H1 (cell line): ENCODE data around the gene STRIP2. TPM values are rescaled to one million over a fixed set of nuclear protein-coding genes. Genes with fewer than 3 reads are reported as not detected.

Source experiments
- CTCF ChIA-PET: fragments of 300-600 bp; sonication (Branson Sonifier 250); formaldehyde crosslinking; loops from one replicate; lab custom pipeline; 2021; ENCODE audit not compliant: partially characterized antibody; lab: Charles Lee
- POLR2A ChIA-PET: fragments of 300-600 bp; sonication (Branson Sonifier 250); formaldehyde crosslinking; loops from one replicate; lab custom pipeline; 2021; ENCODE audit warnings: inconsistent platforms; ENCODE audit not compliant: partially characterized antibody; lab: Charles Lee
- DNase-seq, 2 experiments: peaks; one replicate each; pipeline versions ENCODE4 v3.0.0 to v3.0.0-alpha.2; 2010 to 2022; ENCODE audit warnings: low spot score in 2 of 2, low read depth in 1 of 2, mixed read lengths in 1 of 2
- FAIRE-seq: peaks from 2 replicates; lab custom pipeline; 2011; peaks lifted over from hg19 to GRCh38; lab: Jason Lieb, UNC
- H2AFZ ChIP-seq: 2 replicates; pipeline ENCODE4 v1.8.1; 2012; ENCODE audit warnings: low read length, inconsistent platforms
- H2AK5ac ChIP-seq: 2 replicates; pipeline ENCODE4 v1.6.1; 2013; ENCODE audit warnings: low read depth, low read length
- H2BK120ac ChIP-seq: replicated peaks from 2 replicates; pipeline ENCODE3; 2013; ENCODE audit warnings: low read depth, low read length, inconsistent platforms
- H2BK12ac ChIP-seq: 2 replicates; pipeline ENCODE4 v1.6.1; 2013; ENCODE audit warnings: low read depth, low read length
- H2BK15ac ChIP-seq: 2 replicates; pipeline ENCODE4 v1.6.1; 2013; ENCODE audit warnings: low read length
- H2BK20ac ChIP-seq: 2 replicates; pipeline ENCODE4 v1.6.1; 2013; ENCODE audit warnings: low read length
- H2BK5ac ChIP-seq: 2 replicates; pipeline ENCODE4 v1.6.1; 2013; ENCODE audit warnings: low read depth, low read length
- H3K14ac ChIP-seq: 2 replicates; pipeline ENCODE4 v1.6.1; 2013; ENCODE audit warnings: inconsistent platforms; ENCODE audit not compliant: insufficient read length
- H3K18ac ChIP-seq: 2 replicates; pipeline ENCODE4 v1.6.1; 2013; ENCODE audit warnings: low read length; ENCODE audit errors: extremely low read depth
- H3K23ac ChIP-seq: 2 replicates; pipeline ENCODE4 v1.6.1; 2013; ENCODE audit warnings: inconsistent platforms; ENCODE audit not compliant: insufficient read length
- H3K23me2 ChIP-seq: 2 replicates; pipeline ENCODE4 v1.6.1; 2013; ENCODE audit warnings: low read depth, low read length
- H3K27ac ChIP-seq: 2 replicates; pipeline ENCODE4 v1.6.1; 2011; ENCODE audit warnings: low read depth, low read length, inconsistent platforms
- H3K27me3 ChIP-seq, 4 experiments: replicated peaks in 1 of 4; 1 replicate in 1 of 4; 2 replicates in 3 of 4; pipeline versions ENCODE4 v1.6.1 to v1.8.1; 2011 to 2013; ENCODE audit warnings: low read length in 3 of 4, mild to moderate bottlenecking in 3 of 4, inconsistent platforms in 2 of 4, mixed read lengths in 2 of 4, moderate library complexity in 1 of 4; ENCODE audit not compliant: control insufficient read depth in 3 of 4, insufficient read depth in 3 of 4; ENCODE audit errors: extremely low read depth in 1 of 4
- H3K36me3 ChIP-seq, 4 experiments: 2 replicates each; pipeline versions ENCODE4 v1.6.1 to v1.8.1; 2011 to 2013; ENCODE audit warnings: mild to moderate bottlenecking in 4 of 4, low read length in 3 of 4, moderate library complexity in 2 of 4, control low read depth in 1 of 4, inconsistent platforms in 1 of 4; ENCODE audit not compliant: insufficient read depth in 4 of 4, control insufficient read depth in 2 of 4
- H3K4ac ChIP-seq: replicated peaks from 2 replicates; pipeline ENCODE3; 2013; ENCODE audit warnings: low read length, low read depth, mixed read lengths, inconsistent platforms; ENCODE audit not compliant: insufficient read length
- H3K4me1 ChIP-seq, 4 experiments: replicated peaks in 1 of 4; 1 replicate in 1 of 4; 2 replicates in 3 of 4; pipeline versions ENCODE4 v1.6.1 to v1.8.1; 2011 to 2013; ENCODE audit warnings: low read length in 3 of 4, inconsistent platforms in 2 of 4, mixed read lengths in 1 of 4; ENCODE audit not compliant: insufficient read depth in 4 of 4, control insufficient read depth in 3 of 4
- H3K4me2 ChIP-seq, 2 experiments: 2 replicates each; pipeline versions ENCODE4 v1.6.1 to v1.8.1; 2011 to 2013; ENCODE audit warnings: low read depth in 2 of 2, low read length in 2 of 2, control low read depth in 1 of 2, inconsistent platforms in 1 of 2, mild to moderate bottlenecking in 1 of 2; ENCODE audit not compliant: insufficient read depth in 1 of 2
- H3K4me3 ChIP-seq, 4 experiments: fragments of 200-600, 300-600 bp in 1 of 4; sonication (generic), shearing (Covaris generic), sonication (Bioruptor Twin) in 1 of 4; 2 replicates each; pipeline versions ENCODE4 v1.5.1 to v1.8.1; 2011 to 2016; ENCODE audit warnings: low read length in 4 of 4, low read depth in 3 of 4, control low read depth in 2 of 4, inconsistent platforms in 2 of 4, mild to moderate bottlenecking in 2 of 4, mixed read lengths in 1 of 4, moderate library complexity in 1 of 4; ENCODE audit not compliant: insufficient read depth in 2 of 4; ENCODE audit errors: extremely low read depth in 1 of 4
- H3K56ac ChIP-seq: replicated peaks from 2 replicates; pipeline ENCODE3; 2013; ENCODE audit warnings: low read depth, mild to moderate bottlenecking, mixed read lengths, low read length, inconsistent platforms; ENCODE audit not compliant: insufficient read length
- H3K79me1 ChIP-seq: 2 replicates; pipeline ENCODE4 v1.6.1; 2013; ENCODE audit warnings: low read depth, low read length, control low read depth
- H3K79me2 ChIP-seq, 2 experiments: 2 replicates each; pipeline versions ENCODE4 v1.6.1 to v1.8.1; 2012 to 2013; ENCODE audit warnings: low read length in 2 of 2, mild to moderate bottlenecking in 2 of 2, inconsistent platforms in 1 of 2; ENCODE audit not compliant: insufficient read depth in 2 of 2, control insufficient read depth in 1 of 2
- H3K9ac ChIP-seq, 4 experiments: replicated peaks in 1 of 4; 1 replicate in 1 of 4; 2 replicates in 3 of 4; pipeline versions ENCODE4 v1.6.1 to v1.8.1; 2011 to 2013; ENCODE audit warnings: low read depth in 3 of 4, low read length in 3 of 4, control low read depth in 2 of 4, mild to moderate bottlenecking in 2 of 4, moderate library complexity in 2 of 4, inconsistent platforms in 1 of 4; ENCODE audit errors: extremely low read depth in 1 of 4
- H3K9me3 ChIP-seq, 2 experiments: 2 replicates each; pipeline versions ENCODE4 v1.6.1 to v1.8.1; 2012 to 2013; ENCODE audit warnings: mild to moderate bottlenecking in 2 of 2, moderate library complexity in 2 of 2, control low read depth in 1 of 2, inconsistent platforms in 1 of 2, low read depth in 1 of 2, low read length in 1 of 2, mixed read lengths in 1 of 2; ENCODE audit not compliant: insufficient read depth in 2 of 2
- H4K20me1 ChIP-seq, 2 experiments: replicated peaks in 1 of 2; 2 replicates each; pipeline versions ENCODE3 to v1.8.1; 2011 to 2013; ENCODE audit warnings: inconsistent platforms in 2 of 2, low read length in 2 of 2, mild to moderate bottlenecking in 1 of 2; ENCODE audit not compliant: insufficient read depth in 2 of 2, control insufficient read depth in 1 of 2
- H4K5ac ChIP-seq: 2 replicates; pipeline ENCODE4 v1.6.1; 2013; ENCODE audit warnings: low read length, low read depth, mixed read lengths, inconsistent platforms; ENCODE audit not compliant: insufficient read length
- H4K8ac ChIP-seq: 2 replicates; pipeline ENCODE4 v1.8.0; 2013; ENCODE audit warnings: mild to moderate bottlenecking, moderate library complexity, low read length, inconsistent platforms; ENCODE audit not compliant: insufficient read depth; ENCODE audit errors: extremely low read depth
- H4K91ac ChIP-seq: replicated peaks from 2 replicates; pipeline ENCODE3; 2013; ENCODE audit warnings: low read length, mixed read lengths, inconsistent platforms; ENCODE audit not compliant: insufficient read length
- BACH1 ChIP-seq: IDR thresholded peaks from 2 replicates; pipeline ENCODE4 v1.6.1; 2012; ENCODE audit warnings: low read length, improper control_type of control experiment
- CTCF ChIP-seq, 3 experiments: IDR thresholded peaks; 1 replicate in 2 of 3; 2 replicates in 1 of 3; pipeline versions ENCODE4 v1.5.1 to v1.6.1; 2011; ENCODE audit warnings: low read length in 3 of 3, mild to moderate bottlenecking in 3 of 3, inconsistent platforms in 2 of 3, low read depth in 1 of 3, moderate library complexity in 1 of 3; ENCODE audit not compliant: insufficient read depth in 1 of 3; ENCODE audit errors: control extremely low read depth in 1 of 3
- KDM5A ChIP-seq: fragments of 200-600 bp; IDR thresholded peaks from 2 replicates; pipeline ENCODE4 v1.7.1; 2012; ENCODE audit warnings: mild to moderate bottlenecking, low read length, inconsistent platforms, mixed read lengths
- RAD21 ChIP-seq, 2 experiments: IDR thresholded peaks in 1 of 2; conservative IDR thresholded peaks in 1 of 2; 2 replicates each; pipeline ENCODE4 v1.6.1; 2011; ENCODE audit warnings: low read depth in 2 of 2, low read length in 2 of 2, improper control_type of control experiment in 1 of 2, inconsistent platforms in 1 of 2, mild to moderate bottlenecking in 1 of 2, moderate library complexity in 1 of 2
- WGBS, 2 experiments: shearing (Covaris generic) in 1 of 2; methylation state at CpG; one replicate each; pipeline versions ENCODE4 v1.1.6 to v1.1.7; 2013 to 2015; ENCODE audit warnings: low lambda C conversion rate in 2 of 2, mixed read lengths in 2 of 2, inconsistent platforms in 1 of 2, low coverage in 1 of 2, missing lambda C conversion rate in 1 of 2; ENCODE audit not compliant: insufficient replicate concordance in 2 of 2, insufficient coverage in 1 of 2, insufficient read length in 1 of 2; ENCODE audit errors: extremely low coverage in 1 of 2, missing lambda C conversion rate in 1 of 2; 5-methylcytosine and 5-hydroxymethylcytosine counted together
- polyA plus RNA-seq, 7 experiments: library from polyadenylated mRNA; depleted of rRNA in 3 of 7; stranded (reverse) in 5 of 7; unstranded in 2 of 7; fragments of >200 nt in 5 of 7; fragments of 200-250 nt in 2 of 7; gene quantifications; 1 replicate in 5 of 7; 2 replicates in 1 of 7; 4 replicates in 1 of 7; pipeline versions ENCODE4 v1.2.1 to v1.2.3, GENCODE V29; 2011 to 2013; ENCODE audit warnings: missing spikeins in 2 of 7, mixed read lengths in 2 of 7
- total RNA-seq: library from RNA; stranded (reverse); fragmentation: NEBNext Ultra II Directional; extraction: Animal tissue kit (Norgen Biotek cat#: 25700); gene quantifications from 2 replicates; pipeline ENCODE4 v1.2.1, GENCODE V29; 2021

Gene STRIP2
- total and polyA plus RNA-seq, 2 of the 8 experiments (the other 6 are each of a cell fraction or from before 2014, with no cell fraction given), result 5.3 to 8.2 TPM

DNA sequence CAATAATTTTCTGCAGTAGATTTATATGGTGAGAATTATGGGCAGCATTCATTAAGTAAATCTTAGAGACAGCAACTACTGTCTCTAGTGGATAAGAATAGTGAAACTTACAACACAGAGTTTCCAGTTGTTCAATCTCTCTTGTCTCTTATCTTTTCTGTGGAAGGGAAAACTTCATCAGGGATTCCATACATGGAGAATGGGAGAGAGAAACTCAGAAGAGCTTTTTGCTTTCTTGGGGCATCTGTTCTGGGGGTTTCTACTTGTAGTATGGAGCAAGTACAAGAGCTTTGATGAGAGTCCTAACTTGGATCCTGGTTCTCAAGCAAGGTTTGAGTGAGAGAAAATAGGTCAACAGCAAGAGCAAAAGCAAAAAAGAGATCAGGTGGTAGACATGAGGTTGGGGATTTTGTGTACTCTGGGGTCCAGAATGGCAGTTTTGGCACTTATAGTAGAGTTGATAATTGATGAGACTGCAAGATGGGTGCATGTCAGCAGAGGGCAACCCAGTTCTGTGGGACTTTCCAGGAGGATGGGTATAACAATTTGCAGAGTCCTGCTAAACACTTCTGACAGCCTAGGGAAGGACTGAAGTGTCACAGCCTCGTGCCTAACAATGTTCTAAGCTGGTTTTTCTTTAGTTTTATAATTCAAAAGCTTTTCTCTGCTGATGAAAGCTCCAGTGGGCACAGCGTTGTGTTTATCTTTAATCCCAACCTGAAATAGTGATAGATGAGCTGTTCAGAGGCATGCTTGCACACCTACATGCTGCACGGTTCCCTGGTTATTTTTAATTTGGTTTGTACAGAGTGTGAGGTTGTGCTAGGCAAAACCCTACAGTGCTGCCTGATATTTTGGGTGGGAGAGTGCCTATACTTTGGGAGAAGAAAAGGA is 32.0 kb upstream of the STRIP2 start:
- no peak for DNase-seq
- Histone ChIP-seq H3K79me2 (no peaks in the 10 kb centered on the region), H3K27ac (no peak overlapping the region), H3K18ac (no peak overlapping the region), H3K23me2 (no peaks in the 10 kb centered on the region), H3K9me3 (no peaks in the 10 kb centered on the region), H3K36me3 (peaks cover 0 to 10% (median 4%) of the 10 kb centered on the region in 4 experiments; a peak in 2 of 8 replicates), H3K56ac (no peak overlapping the region), H2AFZ (no peak overlapping the region), H3K14ac (no peak overlapping the region), H3K4ac (no peak overlapping the region), H2BK5ac (no peak overlapping the region), H2BK120ac (no peak overlapping the region), H3K27me3 (no peaks in the 10 kb centered on the region), H3K79me1 (no peaks in the 10 kb centered on the region), H3K23ac (no peak overlapping the region), H3K9ac (no peak overlapping the region), H4K5ac (no peak overlapping the region), H2BK20ac (peak overlapping the region; percentile 3; the same call in 1 of the 2 replicates), H4K91ac (no peak overlapping the region), H3K4me3 (no peak overlapping the region), H2BK12ac (no peak overlapping the region), H2AK5ac (no peak overlapping the region), H4K20me1 (no peaks in the 10 kb centered on the region), H2BK15ac (no peak overlapping the region), H3K4me1 (peaks cover 0 to 3% (median 1%) of the 10 kb centered on the region in 4 experiments; a peak in 1 of 7 replicates), H3K4me2 (no peak overlapping the region), H4K8ac (no peak overlapping the region)
- TF ChIP-seq CTCF (IDR thresholded peaks at IDR 0.05; ENCODE audit: control extremely low read depth in 1 of 3, insufficient read depth in 1 of 3, low read depth in 1 of 3, low read length in 3 of 3), result peak in 2 of 3 experiments; percentile 5 to 23; a peak in 2 of 4 replicates
- TF ChIP-seq RAD21 (IDR thresholded peaks at IDR 0.05 in 1 of 2, conservative IDR thresholded peaks at IDR 0.05 in 1 of 2; ENCODE audit: low read depth in 2 of 2, low read length in 2 of 2), result peak; percentile 43 to 52
- TF ChIP-seq KDM5A, result no peak
- TF ChIP-seq BACH1, result no peak
- ChIA-PET POLR2A (no interaction called here), CTCF (interaction anchor here (0.9 to 3.0 kb wide), 13 partner anchors 12 to 446 kb away, joined by 3 to 12 read pairs (median 5); partner anchors contain the start of gene STRIP2)
- FAIRE-seq, result no peak
- WGBS, 2 experiments, result 72% methylated on average over 3 of the region's 3 CpGs; no CpG with 5 or more reads in 1 of the 2 experiments
